Gastrocnemius medialis (tissue), 4 donors: ENCODE results near the gene SCN4B. TPM values are rescaled to one million over a fixed set of nuclear protein-coding genes. Genes with fewer than 3 reads are reported as not detected.
A peak's percentile ranks its signal among the peaks of the same experiment; 100 is the strongest.

ENCODE experiments used
- ATAC-seq, 2 donors: fragments of 150-250 bp; one replicate each; pipeline ENCODE4 v1.9.1; 2016
- DNase-seq, 2 donors: peaks; one replicate each; pipeline ENCODE4 v3.0.0-alpha.2; 2019
- H3K27ac ChIP-seq, 4 donors: fragments of 200-600 bp; sonication (generic); 1 replicate in 1 of 4; 2 replicates in 3 of 4; pipeline ENCODE4 v1.5.1; 2016 to 2018; ENCODE audit warnings: mild to moderate bottlenecking in 2 of 4, moderate library complexity in 1 of 4
- H3K27me3 ChIP-seq, 3 donors: fragments of 200-600 bp; sonication (generic) in 2 of 3; 1 replicate in 1 of 3; 2 replicates in 2 of 3; pipeline versions ENCODE4 v1.5.1 to v1.6.0; 2016 to 2019; ENCODE audit warnings: mild to moderate bottlenecking in 1 of 3, moderate library complexity in 1 of 3
- H3K36me3 ChIP-seq, 2 donors: fragments of 200-600 bp; sonication (generic) in 1 of 2; one replicate each; pipeline ENCODE4 v1.5.1; 2017 to 2018
- H3K4me1 ChIP-seq, 2 donors: fragments of 200-600 bp; sonication (generic) in 1 of 2; one replicate each; pipeline ENCODE4 v1.5.1; 2016 to 2017; ENCODE audit warnings: mild to moderate bottlenecking in 2 of 2
- H3K4me3 ChIP-seq, 4 donors: fragments of 200-600 bp; sonication (generic) in 3 of 4; 1 replicate in 1 of 4; 2 replicates in 3 of 4; pipeline ENCODE4 v1.5.1; 2016 to 2019; ENCODE audit warnings: mild to moderate bottlenecking in 2 of 4
- H3K9me3 ChIP-seq, 3 donors: fragments of 200-600 bp; sonication (generic) in 2 of 3; 1 replicate in 1 of 3; 2 replicates in 2 of 3; pipeline ENCODE4 v1.5.1; 2016 to 2019
- CTCF ChIP-seq, 5 experiments: fragments of 450-650 bp in 3 of 5; fragments of 200-600 bp in 2 of 5; sonication (generic) in 2 of 5; IDR thresholded peaks in 4 of 5; conservative IDR thresholded peaks in 1 of 5; 1 replicate in 4 of 5; 2 replicates in 1 of 5; pipeline ENCODE4 v1.5.1; 2016 to 2019; ENCODE audit warnings: antibody characterized with exemption in 5 of 5, mild to moderate bottlenecking in 3 of 5, moderate library complexity in 3 of 5
- POLR2A ChIP-seq, 2 donors: fragments of 450-650 bp; IDR thresholded peaks; one replicate each; pipeline ENCODE4 v1.6.1; 2017; ENCODE audit warnings: antibody characterized with exemption in 2 of 2, mild to moderate bottlenecking in 2 of 2, moderate library complexity in 2 of 2
- in situ Hi-C, 4 donors: fragments of 200-750 bp; cut with MboI; loops; one replicate each; pipeline versions ENCODE4 v1.15.0 to v1.8.0; 2017; ENCODE audit warnings: low sequenced_read_pairs in 4 of 4
- intact Hi-C: fragments of 100-400 bp; cut with DNase I; formaldehyde crosslinking; loops from one replicate; pipeline ENCODE4 v1.15.1; 2023; ENCODE audit warnings: low total_unique reads
- total RNA-seq, 4 donors: library from RNA; depleted of rRNA; stranded (reverse); fragments of >200 nt; gene quantifications; one replicate each; pipeline versions ENCODE4 v1.1.0 to v1.2.3, GENCODE V29; 2016

Gene SCN4B
- 10 to 100 TPM in 1 of 4 donors, 1 to 10 TPM in 3; 3.5 to 16.3 (median 6.5) TPM for total RNA-seq

GRCh38 chr11:118152552-118153471 is at the start of gene SCN4B:
TSS of gene SCN4B (minus strand) at chr11:118152823. CDS start at chr11:118152673, 150 bp downstream.
- intact Hi-C loops: no loop called here
- ATAC-seq (peak; percentile 59 to 64), DNase-seq (peak; percentile 25 to 45)
- peak within 1 kb of the TSS in 3 of 4 donors; percentile 63 to 81 (median 75) for H3K27ac ChIP-seq
- no peaks in the 10 kb centered on the region for H3K9me3 ChIP-seq
- peak within 1 kb of the TSS; percentile 57 to 71 (median 66) for H3K4me3 ChIP-seq
- no peak for TF ChIP-seq CTCF (IDR thresholded peaks at IDR 0.05 in 4 of 5, conservative IDR thresholded peaks at IDR 0.05 in 1 of 5)
- TF ChIP-seq POLR2A (IDR thresholded peaks at IDR 0.05): no peak
- H3K4me1 ChIP-seq: peaks cover 51 to 55% of the 10 kb centered on the region in 2 donors
- peaks cover 0 to 11% (median 0%) of the 10 kb centered on the region in 3 donors for H3K27me3 ChIP-seq
- no peaks in the 10 kb centered on the region for H3K36me3 ChIP-seq
- in situ Hi-C loops: no loop called here

- ATAC-seq: no peak
- Histone ChIP-seq H3K9me3 (no peaks in the 10 kb centered on the region), H3K4me3 (no peak overlapping the region), H3K4me1 (peaks cover 0 to 5% of the 10 kb centered on the region in 2 donors), H3K36me3 (no peaks in the 10 kb centered on the region), H3K27me3 (no peaks in the 10 kb centered on the region), H3K27ac (no peak overlapping the region)
- TF ChIP-seq POLR2A (IDR thresholded peaks at IDR 0.05): no peak
- TF ChIP-seq CTCF (IDR thresholded peaks at IDR 0.05 in 4 of 5, conservative IDR thresholded peaks at IDR 0.05 in 1 of 5): no peak
- no peak for DNase-seq
- in situ Hi-C loops: loop anchor here in 1 of 4 donors (10.0 kb wide), 1 partner anchor 93 kb away; no protein-coding TSS in a partner anchor
- intact Hi-C loops: no loop called here
These were observed 49.3 kb upstream of the SCN4B start for GRCh38 chr11:118201966-118202365.

- Histone ChIP-seq H3K36me3 (no peaks in the 10 kb centered on the region), H3K27me3 (no peaks in the 10 kb centered on the region), H3K27ac (no peak overlapping the region), H3K9me3 (no peaks in the 10 kb centered on the region), H3K4me1 (peaks cover 0 to 5% of the 10 kb centered on the region in 2 donors), H3K4me3 (no peak overlapping the region)
- in situ Hi-C loops (loop anchor here in 1 of 4 donors (10.0 kb wide), 1 partner anchor 94 kb away; no protein-coding TSS in a partner anchor), intact Hi-C loops (no loop called here)
- DNase-seq (no peak), ATAC-seq (no peak)
- no peak for TF ChIP-seq POLR2A (IDR thresholded peaks at IDR 0.05)
- TF ChIP-seq CTCF (IDR thresholded peaks at IDR 0.05 in 4 of 5, conservative IDR thresholded peaks at IDR 0.05 in 1 of 5): no peak
These were observed 48.5 kb upstream of the SCN4B start for GRCh38 chr11:118200901-118201680.

- Histone ChIP-seq H3K4me3 (no peak overlapping the region), H3K36me3 (no peaks in the 10 kb centered on the region), H3K27ac (no peak overlapping the region), H3K9me3 (no peaks in the 10 kb centered on the region), H3K4me1 (peaks cover 4 to 9% of the 10 kb centered on the region in 2 donors), H3K27me3 (no peaks in the 10 kb centered on the region)
- no peak for TF ChIP-seq CTCF (IDR thresholded peaks at IDR 0.05 in 4 of 5, conservative IDR thresholded peaks at IDR 0.05 in 1 of 5)
- no peak for TF ChIP-seq POLR2A (IDR thresholded peaks at IDR 0.05)
- DNase-seq (no peak), ATAC-seq (no peak)
- intact Hi-C loops: no loop called here
- in situ Hi-C loops: loop anchor here in 1 of 4 donors (10.0 kb wide), 1 partner anchor 94 kb away; no protein-coding TSS in a partner anchor
These were observed 47.9 kb upstream of the SCN4B start for GRCh38 chr11:118200497-118200896.
